Activated CD8-positive, alpha-beta memory T cell treated with anti-CD3 and anti-CD28 coated beads for 4 hours (primary cell): Measurements from ENCODE around the gene ACTR10.
A peak's percentile ranks its signal among the peaks of the same experiment; 100 is the strongest.

ENCODE experiments used
- DNase-seq, 2 donors: peaks; one replicate each; pipeline ENCODE4 v3.0.0-alpha.2; 2020; ENCODE audit warnings: low read depth in 2 of 2

The ACTR10 gene

DNA sequence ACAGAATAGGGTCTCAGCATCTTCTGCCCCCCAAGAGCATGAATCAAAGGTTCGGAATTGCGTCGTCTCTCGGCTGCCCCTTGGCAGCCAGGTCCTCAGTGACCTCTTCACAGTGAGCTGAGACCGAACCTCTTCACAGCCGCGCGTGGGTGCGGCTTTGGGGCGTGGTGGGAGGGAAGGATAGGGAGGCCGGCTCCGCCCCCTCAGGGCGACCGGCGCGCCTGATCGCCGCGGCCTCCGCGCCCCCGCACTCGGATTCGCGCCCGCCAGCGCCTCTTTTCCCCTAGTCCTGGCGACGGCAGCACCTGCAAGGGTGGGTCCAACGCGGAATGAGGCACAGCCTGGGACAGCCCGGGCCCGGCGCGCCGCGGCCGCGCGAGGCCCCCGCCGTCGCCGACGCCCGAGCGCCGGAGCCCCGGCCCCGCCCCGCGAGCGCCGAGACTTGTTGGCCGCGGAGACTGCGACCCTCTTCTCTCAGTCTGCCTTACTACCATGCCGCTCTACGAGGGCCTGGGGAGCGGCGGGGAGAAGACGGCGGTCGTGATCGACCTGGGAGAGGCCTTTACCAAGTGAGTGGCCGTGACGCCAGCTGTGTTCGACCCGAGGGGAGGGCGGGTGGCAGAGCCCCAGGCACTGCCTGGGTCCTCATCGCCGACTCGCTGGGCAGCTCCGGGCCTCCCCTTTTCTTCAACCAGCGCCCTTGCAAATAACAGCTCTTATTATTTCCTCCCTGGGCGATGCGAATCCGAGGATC, at the start of gene ACTR10:
TSS of gene ACTR10 (plus strand) at position 424 of the 754 bp plus-strand sequence. CDS start at position 493, 69 bp downstream.
- DNase-seq = peak; percentile 73 to 77

DNA sequence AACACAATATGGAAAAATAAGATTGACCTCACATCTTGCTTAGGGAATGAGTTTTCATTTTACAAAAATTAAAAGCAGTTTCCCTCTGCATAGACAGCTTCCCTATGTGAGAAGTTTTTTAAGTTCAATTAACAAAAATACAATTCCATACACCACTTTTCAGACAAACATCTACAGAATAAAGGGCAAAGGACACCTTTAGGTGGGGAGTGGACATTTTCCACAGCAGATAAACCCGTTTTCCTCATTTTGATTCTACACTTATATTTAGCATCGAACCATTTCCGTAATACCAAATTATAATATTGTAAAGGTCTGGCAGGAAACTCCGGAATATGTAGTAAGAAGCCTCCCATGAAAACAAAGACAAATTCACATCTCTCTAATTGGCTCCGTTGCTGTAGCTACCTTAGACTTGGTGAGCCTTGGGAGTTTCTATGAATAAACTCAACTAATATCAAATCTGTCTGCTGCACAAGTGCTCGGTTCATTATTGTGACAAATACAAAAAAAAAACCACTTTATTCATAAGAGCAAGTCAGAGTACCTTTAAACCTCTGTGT, 49.6 kb upstream of the ACTR10 start:
- DNase-seq = no peak

DNA sequence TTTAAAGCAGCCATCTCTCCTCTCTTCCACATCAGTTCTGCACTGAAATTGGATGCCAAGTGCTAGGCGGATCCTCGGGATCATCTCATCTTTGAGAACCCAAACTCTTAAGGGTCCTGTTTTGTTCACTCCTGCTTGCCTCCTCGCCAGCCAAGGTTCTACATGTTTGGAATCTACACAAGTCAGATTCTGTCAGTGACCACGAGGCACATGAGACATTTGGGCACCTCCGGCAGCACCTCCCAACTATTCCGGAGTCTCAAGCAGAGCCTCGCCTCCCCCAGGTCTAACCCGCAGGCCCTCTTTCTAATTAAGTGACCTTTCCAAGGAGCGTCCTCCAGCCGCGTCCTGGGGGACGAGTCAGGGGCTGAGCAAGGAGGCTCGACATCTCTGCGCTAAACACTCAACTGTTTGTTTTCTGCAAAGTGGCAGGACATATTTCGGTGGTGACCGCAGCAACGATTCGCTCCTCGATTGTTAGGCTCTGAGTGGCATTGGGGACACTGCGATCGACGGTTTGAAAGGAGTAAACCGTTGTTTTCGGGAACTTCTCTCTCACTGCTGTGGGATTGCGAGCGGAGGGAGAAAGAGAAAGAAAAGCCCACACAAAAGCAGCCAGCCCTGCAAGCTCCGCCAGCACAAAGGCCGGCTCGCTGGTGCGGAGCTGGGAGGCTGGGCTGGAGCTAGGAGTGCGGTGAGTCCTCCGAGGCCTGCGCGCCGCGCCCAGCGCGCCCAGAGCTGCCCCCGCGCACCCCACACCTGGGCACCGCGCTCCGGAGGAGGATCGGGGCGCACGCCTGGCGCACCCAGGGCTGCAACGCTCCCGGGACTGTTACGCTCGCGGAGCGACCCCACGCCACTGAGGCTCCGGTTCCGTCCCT, 48.6 kb upstream of the ACTR10 start:
- no peak for DNase-seq

DNA sequence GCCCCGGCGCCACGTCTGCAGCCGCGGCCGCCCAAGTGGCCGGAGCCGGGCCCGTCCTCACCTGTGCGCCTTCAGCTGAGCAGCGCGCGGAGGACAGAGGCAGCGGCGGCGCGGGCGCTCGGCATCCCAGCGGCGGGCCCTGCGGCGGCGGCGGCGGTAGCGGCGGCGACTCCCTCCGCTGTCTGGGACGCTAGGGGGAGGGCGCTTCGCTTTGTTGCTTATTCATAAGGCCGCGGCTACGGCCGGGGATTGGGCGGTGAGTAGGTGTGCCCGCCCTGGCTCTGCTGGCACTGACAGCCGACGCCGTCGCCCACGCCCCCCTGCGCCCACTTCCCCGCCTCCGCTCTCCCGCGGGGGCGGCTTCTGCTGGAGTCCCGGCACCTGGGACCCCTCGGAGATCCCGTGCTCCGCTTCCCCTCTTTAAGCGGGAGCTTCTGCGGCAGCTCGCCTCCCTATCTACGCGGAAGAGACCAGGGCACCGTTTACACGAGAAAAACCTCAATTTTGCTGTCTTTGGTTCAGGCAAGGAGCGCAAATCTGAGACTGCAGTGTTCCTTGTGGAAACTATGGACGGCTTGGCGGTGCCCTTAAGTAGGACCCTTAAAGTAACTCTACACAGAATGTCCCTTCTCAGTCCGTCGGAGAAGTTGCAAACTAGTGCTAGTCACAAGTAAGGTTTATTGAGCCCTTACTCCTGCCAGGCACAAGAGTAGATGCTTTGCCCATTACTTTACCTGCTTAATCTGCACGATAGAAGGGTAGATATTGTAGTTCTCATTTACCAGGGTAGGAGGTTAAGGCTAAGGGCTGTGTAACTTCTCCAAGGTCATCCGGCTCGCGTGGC, 47.7 kb upstream of the ACTR10 start, which contains the start of gene ARMH4:
TSS of gene ARMH4 (minus strand) at position 200 of the 844 bp plus-strand sequence. CDS start 12,855 bp downstream, outside the sequence.
- DNase-seq = peak; percentile 27 to 33

DNA sequence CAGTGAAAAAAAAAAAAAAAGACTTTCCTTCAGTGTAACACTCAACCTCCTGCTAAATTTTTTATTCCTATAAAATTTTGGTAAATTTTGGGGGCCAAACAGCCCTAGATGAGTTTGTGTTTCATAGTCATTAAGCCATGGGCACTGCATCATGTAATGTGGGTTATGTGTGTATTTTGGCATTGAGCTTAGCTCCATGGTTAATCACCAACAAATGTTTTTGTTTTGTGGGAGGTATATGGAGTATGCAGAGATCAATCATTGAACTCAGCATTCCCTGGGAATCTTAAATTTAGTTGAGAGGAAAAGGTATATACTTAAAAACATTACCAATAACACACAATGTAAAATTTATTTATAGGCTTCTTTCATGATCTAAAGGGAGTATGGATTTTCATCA, 39.4 kb upstream of the ACTR10 start:
- no peak for DNase-seq

DNA sequence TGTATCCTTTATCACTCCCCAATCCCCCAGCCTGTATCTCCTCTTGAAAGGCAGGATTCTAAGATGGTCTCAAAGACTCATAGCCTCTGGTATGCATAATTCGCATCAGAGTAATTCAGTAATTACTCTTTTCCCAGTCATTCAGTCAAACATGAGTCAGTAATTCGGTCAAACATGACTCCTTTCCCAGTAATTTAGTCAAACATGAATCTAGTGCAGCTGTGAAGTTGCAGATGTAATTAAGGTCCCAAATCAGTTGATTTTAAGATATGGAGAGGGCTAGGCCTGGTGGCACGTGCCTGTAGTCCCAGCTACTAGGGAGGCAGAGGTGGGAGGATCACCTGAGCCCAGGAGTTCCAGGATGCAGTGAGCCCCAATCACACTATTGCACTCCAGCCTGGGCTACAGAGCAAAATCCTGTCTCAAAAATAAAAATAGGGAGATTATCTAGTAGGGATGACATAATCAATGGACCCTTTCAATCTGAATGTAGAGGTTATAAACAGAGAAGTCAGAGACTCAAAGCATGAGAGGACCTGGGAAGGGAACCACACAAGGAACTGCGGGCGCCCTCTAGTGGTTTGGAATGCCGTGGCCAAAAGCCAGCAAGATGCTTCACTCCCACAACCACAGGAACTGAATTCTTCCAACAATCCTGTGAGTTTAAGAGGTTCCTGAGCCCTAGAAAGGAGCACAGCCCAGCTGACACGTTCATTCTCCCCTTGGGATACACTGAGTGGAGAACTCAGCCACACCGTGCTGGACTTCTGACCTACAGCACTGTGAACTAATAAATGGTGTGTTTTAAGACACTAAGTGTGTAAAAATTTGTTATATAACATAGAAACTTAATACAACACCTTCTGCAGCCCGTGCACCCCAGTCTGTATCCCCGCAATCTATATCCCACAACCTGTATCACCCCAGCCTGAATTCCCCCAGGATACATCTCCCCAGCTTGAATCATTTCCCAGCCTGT, 33.7 kb upstream of the ACTR10 start:
- peak; percentile 56 to 58 for DNase-seq

DNA sequence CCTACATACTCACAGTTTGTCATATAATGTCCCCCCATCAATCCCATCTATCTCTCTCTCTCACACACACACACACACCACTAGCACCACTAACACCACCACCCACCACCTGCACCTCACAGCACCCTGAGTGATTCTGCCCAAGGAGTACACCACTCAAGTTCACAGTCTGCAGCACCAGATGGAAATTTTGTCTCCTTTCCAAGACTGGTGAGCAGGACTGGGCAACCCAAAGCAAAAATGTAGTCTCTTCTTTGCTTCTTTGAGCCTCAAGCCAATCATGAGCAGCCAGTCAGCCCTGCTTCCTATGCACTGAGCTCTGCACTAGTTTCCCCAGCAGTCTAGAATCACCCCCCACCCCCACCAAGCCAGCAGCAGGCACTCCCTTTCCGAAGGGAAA, 32.9 kb upstream of the ACTR10 start:
- no peak for DNase-seq

DNA sequence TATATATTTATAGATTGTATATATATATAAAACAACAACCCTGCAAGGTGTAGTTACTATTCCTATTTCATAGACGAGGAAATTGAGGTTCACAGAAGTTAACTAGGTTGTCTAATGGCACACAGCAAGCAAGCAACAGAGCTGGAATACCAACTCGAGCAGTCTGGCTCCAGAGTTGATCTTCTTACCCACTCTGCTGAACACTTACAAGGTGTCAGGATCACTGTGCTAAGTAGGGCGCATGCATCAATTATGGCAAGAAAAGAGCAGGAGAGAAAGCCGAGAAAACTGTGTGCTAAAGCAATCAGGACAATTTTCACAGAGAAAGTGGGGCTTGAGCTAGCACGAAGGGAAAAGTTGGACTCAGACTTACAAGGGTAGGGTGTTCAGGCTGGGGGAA, 32.1 kb upstream of the ACTR10 start:
- no peak for DNase-seq

DNA sequence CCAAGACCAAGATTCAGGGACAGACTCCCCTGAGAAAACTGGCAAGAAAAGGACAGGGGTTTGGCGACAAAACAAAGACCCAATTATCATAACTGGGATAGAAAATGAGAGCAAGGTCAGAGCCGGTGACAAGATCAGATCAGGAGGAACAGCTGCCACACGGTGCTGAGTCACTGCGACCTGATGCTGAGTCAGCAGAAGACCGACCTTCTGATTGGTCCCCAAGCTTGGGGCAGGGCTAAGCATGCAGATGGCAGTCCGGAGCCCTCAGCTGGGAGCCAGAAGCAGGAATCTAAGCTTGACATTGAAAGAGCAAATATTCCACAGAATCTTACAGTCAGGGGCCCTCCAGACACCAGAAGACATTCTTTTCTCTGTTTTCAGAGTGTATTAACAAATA, 28.9 kb upstream of the ACTR10 start:
- DNase-seq = no peak

DNA sequence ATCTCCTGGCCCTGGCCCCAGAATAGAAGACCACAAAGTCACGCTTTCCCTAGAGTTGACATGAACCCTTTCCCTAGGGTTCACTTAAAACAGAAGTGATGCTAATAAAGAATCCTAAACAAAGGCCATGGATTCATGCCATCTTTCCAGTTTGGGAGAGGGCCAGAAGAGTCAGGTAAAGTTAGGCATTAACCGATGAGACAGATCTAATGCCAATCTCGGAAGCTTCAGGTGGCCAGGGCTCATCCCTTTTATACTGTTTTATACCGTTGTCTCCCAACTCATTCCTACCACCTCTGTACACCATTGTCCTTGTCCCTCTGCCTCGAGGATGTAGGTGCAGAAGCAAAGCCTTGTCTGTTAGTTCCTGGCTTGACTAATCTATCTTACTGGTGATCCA, 22.8 kb upstream of the ACTR10 start:
- DNase-seq = no peak

DNA sequence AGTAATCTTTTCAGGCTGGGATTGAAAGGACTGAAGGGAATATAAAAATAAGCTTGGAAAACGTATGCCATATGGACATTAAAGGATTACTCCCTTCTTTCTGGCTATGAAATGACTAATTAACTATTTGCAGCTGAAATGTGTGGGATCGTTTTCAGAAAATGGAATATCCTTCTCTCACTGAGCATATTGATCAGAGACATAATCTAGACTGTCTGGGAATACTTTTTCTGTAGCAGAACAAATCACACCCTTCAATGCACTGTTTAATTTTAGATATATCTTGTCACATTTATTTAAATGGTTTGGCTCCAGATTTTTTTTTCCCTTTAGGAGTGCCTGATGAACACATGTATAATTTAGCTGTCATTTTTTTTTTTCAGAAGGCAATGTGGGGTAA, 10.8 kb upstream of the ACTR10 start:
- no peak for DNase-seq

DNA sequence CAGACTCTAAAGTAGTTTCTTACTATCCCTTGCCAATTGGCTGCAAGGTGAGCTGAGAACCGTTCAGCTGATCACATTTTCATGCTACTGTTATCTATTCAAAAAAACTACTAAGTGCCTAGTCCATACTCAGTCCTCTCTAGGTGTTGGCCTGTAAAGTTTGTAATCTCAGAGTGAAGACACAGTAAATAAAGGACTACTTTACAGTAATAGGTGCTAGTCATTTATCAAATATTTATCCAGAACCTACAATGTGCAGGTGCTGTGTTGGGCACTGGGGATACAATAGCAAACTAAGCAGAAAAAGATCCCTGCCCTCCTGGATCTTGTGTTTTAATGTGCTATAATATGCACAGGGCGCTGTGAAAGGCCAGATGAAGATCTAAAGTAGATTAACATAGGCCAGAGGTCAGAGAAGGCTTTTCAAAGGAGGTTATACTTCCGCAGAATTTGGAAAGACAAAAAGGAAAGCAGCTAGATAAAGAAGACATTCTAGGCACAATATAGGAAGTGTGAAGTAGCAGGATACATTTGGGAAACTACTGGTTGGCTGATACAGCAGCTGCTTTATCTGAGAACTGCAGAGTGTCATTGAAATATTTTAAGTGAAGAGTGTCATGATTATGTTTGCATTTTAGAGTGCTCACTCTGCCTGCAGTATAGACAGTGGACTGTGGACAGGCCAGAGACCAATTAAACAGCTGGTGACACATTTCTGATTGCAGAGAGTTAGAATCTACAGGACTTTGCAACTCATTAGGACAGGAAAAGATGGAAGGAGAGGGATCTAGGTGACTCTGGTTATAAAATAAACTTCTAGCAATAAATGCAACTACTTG, 8.0 kb upstream of the ACTR10 start:
- DNase-seq = no peak

DNA sequence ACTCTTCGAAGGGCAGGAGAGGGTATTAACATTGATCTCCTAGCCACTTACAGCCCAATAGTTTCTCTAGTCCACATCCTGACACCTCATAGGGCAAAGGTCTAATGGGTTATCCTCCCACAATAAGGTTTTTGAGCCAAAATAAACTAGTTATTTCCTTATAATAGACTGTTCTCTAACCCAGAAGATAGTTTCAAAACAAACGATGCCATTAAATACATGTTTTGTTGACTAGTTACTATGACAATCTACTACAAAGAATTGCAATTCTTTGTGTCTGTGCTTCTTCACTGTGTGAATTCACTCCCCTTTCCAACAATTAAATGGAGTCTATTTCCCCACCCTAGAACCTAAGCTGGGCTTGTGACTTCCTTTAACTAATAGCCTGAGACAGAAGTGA, 6.4 kb upstream of the ACTR10 start:
- no peak for DNase-seq

DNA sequence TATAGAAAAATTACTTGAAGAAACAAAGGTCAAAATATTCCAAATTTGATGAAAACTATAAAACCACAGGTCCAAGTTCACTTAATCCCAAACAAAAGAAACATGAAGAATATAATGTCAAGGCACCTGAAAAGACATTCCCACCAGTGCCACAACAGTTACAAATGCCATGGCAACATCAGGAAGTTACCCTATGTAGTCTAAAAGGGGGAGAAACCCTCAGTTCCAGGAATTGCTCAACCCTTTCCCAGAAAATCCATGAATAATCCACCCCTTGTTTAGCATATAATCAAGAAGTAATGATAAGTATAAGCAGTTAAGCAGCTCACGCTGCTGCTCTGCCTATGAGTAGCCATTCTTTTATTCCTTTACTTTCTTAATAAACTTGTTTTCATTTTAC, 3.8 kb upstream of the ACTR10 start:
- DNase-seq = no peak

DNA sequence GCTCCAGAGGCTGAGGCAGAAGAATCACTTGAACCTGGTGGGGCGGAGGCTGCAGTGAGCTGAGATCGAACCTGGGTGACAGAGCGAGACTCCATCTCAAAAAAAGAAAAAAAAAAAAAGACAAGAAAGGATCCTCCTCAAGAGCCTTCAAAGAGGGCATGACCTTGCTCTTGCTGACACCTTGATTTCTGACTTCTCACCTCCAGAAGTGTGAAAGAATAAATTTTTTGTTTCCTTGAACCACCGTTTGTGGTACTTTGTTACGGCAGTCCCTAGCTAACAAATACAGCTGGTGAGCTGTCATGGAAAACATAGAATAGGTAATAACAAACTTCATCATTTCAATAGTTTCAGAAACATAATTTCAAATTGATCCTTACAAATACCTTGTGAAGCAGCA, 1.9 kb upstream of the ACTR10 start:
- no peak for DNase-seq

DNA sequence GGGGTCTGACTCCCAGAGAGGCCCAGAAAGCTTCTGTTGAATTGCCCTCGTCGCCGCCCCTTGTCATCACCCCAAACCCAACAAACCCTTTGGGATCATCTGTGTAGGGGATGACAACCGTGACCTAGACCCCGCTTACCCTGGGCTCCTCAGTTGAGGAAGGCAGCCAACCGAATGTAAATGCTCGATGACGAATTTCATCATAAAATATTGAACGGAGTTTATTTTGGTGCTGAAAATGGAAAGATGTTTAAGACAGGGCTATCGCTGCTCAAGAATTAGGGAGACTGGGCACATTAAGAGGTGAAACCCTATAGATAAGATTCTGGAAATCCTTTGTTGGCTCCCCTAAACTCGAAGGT, 512 bp downstream of the ACTR10 start:
- DNase-seq = no peak

DNA sequence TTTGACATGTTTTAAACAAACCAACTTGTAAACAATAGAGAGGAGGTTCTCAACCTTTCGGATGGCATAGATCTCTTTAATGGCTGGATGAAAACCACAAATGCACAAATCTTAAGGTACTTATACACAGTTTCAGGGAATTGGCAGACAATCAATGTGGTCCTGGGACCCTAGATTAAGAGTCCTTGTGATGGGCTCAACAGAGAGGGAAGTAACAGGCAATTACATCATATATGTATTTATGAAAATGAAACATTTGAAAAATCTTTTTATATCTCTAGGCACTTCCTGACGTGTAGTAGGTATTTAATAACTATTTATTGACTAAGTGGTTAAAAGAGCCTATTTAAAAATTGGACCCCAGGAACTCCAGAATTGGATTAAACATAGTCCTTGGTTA, 897 bp downstream of the ACTR10 start:
- no peak for DNase-seq

DNA sequence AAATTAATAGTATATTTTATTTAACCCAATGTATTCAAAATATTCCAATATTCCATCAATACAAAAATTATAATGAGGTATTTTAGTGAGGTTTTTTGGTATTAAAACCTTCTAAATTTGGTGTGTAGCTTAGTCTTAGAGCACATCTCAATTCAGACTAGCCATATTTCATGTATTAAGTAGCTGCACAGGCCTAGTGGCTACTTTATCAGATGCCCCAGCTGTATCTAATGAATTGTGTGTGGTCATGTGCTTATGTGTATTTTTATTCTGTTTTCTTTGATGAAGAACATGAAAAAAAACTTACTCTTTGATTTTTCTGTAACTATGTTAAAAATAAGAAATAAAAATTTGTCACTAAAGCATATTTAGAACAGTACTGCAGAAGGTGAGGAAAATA, 13.2 kb downstream of the ACTR10 start:
- no peak for DNase-seq

DNA sequence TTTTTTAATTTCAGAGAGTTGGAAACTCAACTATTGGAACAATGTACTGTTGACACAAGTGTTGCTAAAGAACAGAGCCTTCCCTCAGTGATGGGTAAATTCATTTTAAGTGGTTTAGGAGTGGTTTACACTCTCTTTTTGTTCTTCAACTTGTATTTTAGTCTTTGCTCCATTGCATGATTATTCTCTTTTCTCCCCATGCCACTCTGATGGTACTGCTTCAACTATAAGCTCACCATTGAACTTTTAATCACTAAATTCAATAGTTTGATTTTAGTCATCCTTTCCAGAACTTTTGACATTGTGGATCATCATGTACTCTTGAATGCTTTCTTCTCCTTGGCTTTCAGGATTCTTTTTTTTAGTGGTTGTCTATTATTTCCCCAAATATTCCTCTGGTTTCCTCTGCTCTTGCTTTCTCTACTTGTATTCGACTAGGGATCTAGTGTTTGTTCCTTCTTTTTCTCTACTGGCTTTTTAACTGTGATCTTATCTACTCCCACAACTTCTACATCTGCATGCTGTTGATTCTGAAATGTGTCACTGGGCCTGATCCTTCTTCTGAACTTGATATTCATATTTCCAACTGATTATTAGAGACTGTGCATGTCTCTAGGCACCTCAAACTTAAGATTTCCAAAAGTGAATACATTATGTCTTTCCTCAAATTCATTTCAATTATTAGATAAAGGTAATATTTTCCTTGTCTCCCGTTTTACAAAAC, 15.4 kb downstream of the ACTR10 start:
- DNase-seq = no peak
